ENCODE measurements around the gene IMP4.

IMP4 gene

DNA sequence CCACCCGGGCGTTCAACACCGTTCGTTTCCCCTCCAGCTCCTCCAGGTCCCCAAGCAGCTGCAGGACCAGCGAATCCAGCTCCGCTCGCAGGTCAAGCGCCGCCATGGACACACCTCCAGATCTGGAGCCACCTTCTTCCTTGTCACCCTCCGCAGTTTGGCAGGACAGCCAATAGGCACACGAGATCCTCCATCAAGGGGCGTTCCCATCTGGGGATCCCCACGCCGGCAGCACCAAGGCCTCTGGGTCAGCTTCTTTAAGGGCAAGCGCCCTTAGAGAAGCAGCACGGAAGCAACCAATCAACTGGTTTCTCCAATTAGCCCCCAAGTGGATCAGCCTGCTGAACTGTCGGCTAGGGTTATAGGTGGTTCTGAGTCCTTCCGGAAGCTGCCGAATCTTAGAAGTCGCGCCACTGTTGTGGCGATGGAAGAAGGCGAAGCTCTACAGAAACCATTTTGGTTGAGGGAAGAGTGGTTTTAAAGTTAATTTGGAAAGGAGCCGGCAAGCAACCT lies 621 bp upstream of the IMP4 start:
- Histone ChIP-seq H3K9me3 (ENCODE audit: insufficient read depth, low read length) (peaks cover 3% of the 10 kb centered on the region; the same call in 1 of the 2 replicates), H2AFZ (ENCODE audit: low read depth, low read length) (peak overlapping the region; percentile 94), H4K20me1 (ENCODE audit: insufficient read depth, low read length) (no peaks in the 10 kb centered on the region; the same call in 1 of the 2 replicates), H3K4me3 (ENCODE audit: low read length) (peak overlapping the region; percentile 92), H3K4me1 (ENCODE audit: low read length) (peaks cover 9% of the 10 kb centered on the region), H3K79me2 (ENCODE audit: low read length) (peaks cover 28% of the 10 kb centered on the region), H3K9ac (ENCODE audit: low read length) (peak overlapping the region; percentile 90), H3K36me3 (replicated peaks; ENCODE audit: low read depth, low read length) (peaks cover 36% of the 10 kb centered on the region), H3K27ac (ENCODE audit: low read length) (peak overlapping the region; percentile 83), H3K4me2 (ENCODE audit: low read length) (peak overlapping the region; percentile 84), H3K27me3 (ENCODE audit: low read depth, low read length) (no peaks in the 10 kb centered on the region)
- no peak for TF ChIP-seq EZH2phosphoT487 (IDR thresholded peaks at IDR 0.05; ENCODE audit: low read depth)
- TF ChIP-seq, protein P1, sequence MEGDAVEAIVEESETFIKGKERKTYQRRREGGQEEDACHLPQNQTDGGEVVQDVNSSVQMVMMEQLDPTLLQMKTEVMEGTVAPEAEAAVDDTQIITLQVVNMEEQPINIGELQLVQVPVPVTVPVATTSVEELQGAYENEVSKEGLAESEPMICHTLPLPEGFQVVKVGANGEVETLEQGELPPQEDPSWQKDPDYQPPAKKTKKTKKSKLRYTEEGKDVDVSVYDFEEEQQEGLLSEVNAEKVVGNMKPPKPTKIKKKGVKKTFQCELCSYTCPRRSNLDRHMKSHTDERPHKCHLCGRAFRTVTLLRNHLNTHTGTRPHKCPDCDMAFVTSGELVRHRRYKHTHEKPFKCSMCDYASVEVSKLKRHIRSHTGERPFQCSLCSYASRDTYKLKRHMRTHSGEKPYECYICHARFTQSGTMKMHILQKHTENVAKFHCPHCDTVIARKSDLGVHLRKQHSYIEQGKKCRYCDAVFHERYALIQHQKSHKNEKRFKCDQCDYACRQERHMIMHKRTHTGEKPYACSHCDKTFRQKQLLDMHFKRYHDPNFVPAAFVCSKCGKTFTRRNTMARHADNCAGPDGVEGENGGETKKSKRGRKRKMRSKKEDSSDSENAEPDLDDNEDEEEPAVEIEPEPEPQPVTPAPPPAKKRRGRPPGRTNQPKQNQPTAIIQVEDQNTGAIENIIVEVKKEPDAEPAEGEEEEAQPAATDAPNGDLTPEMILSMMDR (IDR thresholded peaks at IDR 0.05; ENCODE audit: low read depth, low read length), result no peak

DNA sequence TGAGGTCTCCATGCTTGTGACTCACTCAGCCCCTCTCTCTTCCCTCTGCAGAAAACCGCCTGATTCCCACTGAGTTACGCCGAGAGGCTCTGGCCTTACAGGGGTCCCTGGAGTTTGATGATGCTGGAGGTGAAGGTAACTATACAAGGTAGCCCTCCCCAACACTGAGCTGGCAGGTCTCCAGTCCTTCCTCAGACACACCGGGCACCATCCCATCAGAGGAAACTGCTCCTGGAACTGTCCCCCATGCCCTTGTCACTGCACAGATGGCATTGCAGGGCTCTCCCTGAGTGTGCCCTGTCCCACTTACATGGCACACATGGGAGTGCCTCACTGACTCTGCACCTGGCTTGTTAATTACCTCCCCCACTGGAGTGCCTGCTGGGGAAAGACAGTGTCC lies 1.9 kb downstream of the IMP4 start:
- no peak overlapping the region for H3K9ac ChIP-seq (ENCODE audit: low read length)
- peaks cover 49% of the 10 kb centered on the region for H3K36me3 ChIP-seq (replicated peaks; ENCODE audit: low read depth, low read length)
- peak overlapping the region; percentile 92 for H3K4me3 ChIP-seq (ENCODE audit: low read length)

DNA sequence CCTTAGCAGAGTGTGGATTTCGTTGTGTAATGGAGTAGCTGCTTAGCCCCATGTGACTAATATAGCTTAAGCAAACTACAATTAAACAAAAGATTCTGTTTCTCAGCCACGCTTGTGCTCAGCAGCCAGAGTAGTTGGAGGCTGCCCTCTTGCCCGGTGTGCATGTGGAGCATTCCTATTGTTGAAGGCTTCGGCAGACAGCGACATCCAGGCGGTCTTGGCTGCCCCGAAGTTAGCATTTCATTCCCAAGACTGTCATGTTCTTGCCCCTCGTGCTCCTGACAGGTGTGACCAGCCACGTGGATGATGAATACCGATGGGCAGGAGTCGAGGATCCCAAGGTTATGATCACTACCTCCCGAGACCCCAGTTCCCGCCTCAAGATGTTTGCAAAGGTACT lies 2.4 kb downstream of the IMP4 start:
- H3K4me2 ChIP-seq (ENCODE audit: low read length), result no peak overlapping the region
- no peak overlapping the region for H3K9ac ChIP-seq (ENCODE audit: low read length)
- H2AFZ ChIP-seq (ENCODE audit: low read depth, low read length), result no peak overlapping the region
- H3K79me2 ChIP-seq (ENCODE audit: low read length), result peaks cover 28% of the 10 kb centered on the region
- H3K36me3 ChIP-seq (replicated peaks; ENCODE audit: low read depth, low read length), result peaks cover 50% of the 10 kb centered on the region
- no peaks in the 10 kb centered on the region; the same call in 1 of the 2 replicates for H4K20me1 ChIP-seq (ENCODE audit: insufficient read depth, low read length)
- no peak overlapping the region for H3K27ac ChIP-seq (ENCODE audit: low read length)
- peaks cover 9% of the 10 kb centered on the region for H3K4me1 ChIP-seq (ENCODE audit: low read length)
- H3K4me3 ChIP-seq (ENCODE audit: low read length), result no peak overlapping the region
- H3K27me3 ChIP-seq (ENCODE audit: low read depth, low read length), result no peaks in the 10 kb centered on the region
- TF ChIP-seq, protein P1 (IDR thresholded peaks at IDR 0.05; ENCODE audit: low read depth, low read length), result no peak
- TF ChIP-seq EZH2phosphoT487 (IDR thresholded peaks at IDR 0.05; ENCODE audit: low read depth), result no peak
- peaks cover 3% of the 10 kb centered on the region; the same call in 1 of the 2 replicates for H3K9me3 ChIP-seq (ENCODE audit: insufficient read depth, low read length)

More for the DNA sequence above, 1.9 kb downstream of the IMP4 start:
- H2AFZ ChIP-seq (ENCODE audit: low read depth, low read length), result no peak overlapping the region
- H3K27me3 ChIP-seq (ENCODE audit: low read depth, low read length), result no peaks in the 10 kb centered on the region
- TF ChIP-seq EZH2phosphoT487 (IDR thresholded peaks at IDR 0.05; ENCODE audit: low read depth), result no peak
- TF ChIP-seq, protein P1 (IDR thresholded peaks at IDR 0.05; ENCODE audit: low read depth, low read length), result no peak
- H3K79me2 ChIP-seq (ENCODE audit: low read length), result peaks cover 28% of the 10 kb centered on the region
- no peak overlapping the region for H3K27ac ChIP-seq (ENCODE audit: low read length)
- peak overlapping the region; percentile 80 for H3K4me2 ChIP-seq (ENCODE audit: low read length)
- H3K9me3 ChIP-seq (ENCODE audit: insufficient read depth, low read length), result peaks cover 3% of the 10 kb centered on the region; the same call in 1 of the 2 replicates
- no peaks in the 10 kb centered on the region; the same call in 1 of the 2 replicates for H4K20me1 ChIP-seq (ENCODE audit: insufficient read depth, low read length)
- H3K4me1 ChIP-seq (ENCODE audit: low read length), result peaks cover 9% of the 10 kb centered on the region

DNA sequence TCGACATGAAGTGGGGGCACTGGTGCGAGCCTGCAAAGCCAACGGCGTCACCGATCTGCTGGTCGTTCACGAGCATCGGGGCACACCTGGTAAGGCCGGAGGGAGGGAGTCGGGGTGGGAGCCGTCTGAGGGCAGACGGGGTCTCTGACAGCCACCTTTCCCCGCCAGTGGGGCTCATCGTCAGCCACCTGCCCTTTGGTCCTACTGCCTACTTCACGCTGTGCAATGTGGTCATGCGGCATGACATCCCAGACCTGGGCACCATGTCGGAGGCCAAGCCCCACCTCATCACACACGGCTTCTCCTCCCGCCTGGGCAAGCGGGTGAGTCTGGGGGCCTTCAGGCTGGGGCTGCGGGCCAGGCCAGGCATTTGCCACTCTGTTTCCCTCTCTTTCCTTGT lies 2.9 kb downstream of the IMP4 start:
- no peak overlapping the region for H3K4me3 ChIP-seq (ENCODE audit: low read length)
- H3K9me3 ChIP-seq (ENCODE audit: insufficient read depth, low read length), result peaks cover 3% of the 10 kb centered on the region; the same call in 1 of the 2 replicates
- H3K4me1 ChIP-seq (ENCODE audit: low read length), result peaks cover 9% of the 10 kb centered on the region
- peaks cover 28% of the 10 kb centered on the region for H3K79me2 ChIP-seq (ENCODE audit: low read length)
- H3K27me3 ChIP-seq (ENCODE audit: low read depth, low read length), result no peaks in the 10 kb centered on the region
- H3K27ac ChIP-seq (ENCODE audit: low read length), result no peak overlapping the region
- H3K9ac ChIP-seq (ENCODE audit: low read length), result no peak overlapping the region
- H4K20me1 ChIP-seq (ENCODE audit: insufficient read depth, low read length), result no peaks in the 10 kb centered on the region; the same call in 1 of the 2 replicates
- no peak overlapping the region for H2AFZ ChIP-seq (ENCODE audit: low read depth, low read length)
- H3K4me2 ChIP-seq (ENCODE audit: low read length), result no peak overlapping the region
- peaks cover 52% of the 10 kb centered on the region for H3K36me3 ChIP-seq (replicated peaks; ENCODE audit: low read depth, low read length)
- no peak for TF ChIP-seq EZH2phosphoT487 (IDR thresholded peaks at IDR 0.05; ENCODE audit: low read depth)
- TF ChIP-seq, protein P1 (IDR thresholded peaks at IDR 0.05; ENCODE audit: low read depth, low read length), result no peak
